Left lung (tissue), 10 donors: ENCODE measurements around the gene PTPN6. TPM values are rescaled to one million over a fixed set of nuclear protein-coding genes. Genes with fewer than 3 reads are reported as not detected.

Source experiments
- ATAC-seq: fragments of 200-7000 bp; cut with Tn5 transposase; one replicate; pipeline ENCODE4 v1.9.1; 2020; ENCODE audit warnings: moderate library complexity
- DNase-seq, 4 donors: peaks; one replicate each; pipeline ENCODE4 v3.0.0-alpha.2; 2013 to 2020
- H3K27ac ChIP-seq, 2 donors: fragments of 200-600 bp; sonication (generic) in 1 of 2; one replicate each; pipeline versions ENCODE4 v1.5.0 to v1.8.0; 2020 to 2021
- H3K27me3 ChIP-seq, 2 donors: fragments of 200-600 bp; sonication (generic) in 1 of 2; one replicate each; pipeline versions ENCODE4 v1.5.0 to v1.8.0; 2020 to 2021
- H3K36me3 ChIP-seq, 2 donors: fragments of 200-600 bp; sonication (generic) in 1 of 2; one replicate each; pipeline versions ENCODE4 v1.5.0 to v1.8.0; 2020 to 2021
- H3K4me1 ChIP-seq, 2 donors: fragments of 200-600 bp; one replicate each; pipeline ENCODE4 v1.8.0; 2021
- H3K4me3 ChIP-seq, 2 donors: fragments of 200-600 bp; sonication (generic) in 1 of 2; one replicate each; pipeline versions ENCODE4 v1.5.0 to v1.8.0; 2020 to 2021; ENCODE audit warnings: mild to moderate bottlenecking in 1 of 2
- H3K9me3 ChIP-seq, 2 donors: fragments of 200-600 bp; sonication (generic) in 1 of 2; one replicate each; pipeline versions ENCODE4 v1.5.0 to v1.8.0; 2020 to 2021
- intact Hi-C, 2 donors: fragments of 100-400 bp; cut with DNase I; formaldehyde crosslinking; loops; one replicate each; pipeline versions ENCODE4 v1.11.2 to v1.14.2; 2022
- polyA plus RNA-seq, 6 donors: library from polyadenylated mRNA; unstranded; fragments of 120-200 nt; gene quantifications; one replicate each; pipeline ENCODE4 v1.2.1, GENCODE V29; 2013; ENCODE audit not compliant: insufficient read length in 6 of 6
- total RNA-seq, 2 donors: library from RNA; stranded (reverse); fragmentation: NEBNext Ultra II Directional; extraction: Animal tissue kit (Norgen Biotek cat#: 25700); gene quantifications; one replicate each; pipeline ENCODE4 v1.2.1, GENCODE V29; 2021
- TF ChIP-seq, protein P1 (sequence below), 2 donors: fragments of 200-600 bp; sonication (generic) in 1 of 2; IDR thresholded peaks; one replicate each; pipeline versions ENCODE4 v1.5.0 to v1.8.0; 2021; ENCODE audit warnings: antibody characterized with exemption in 2 of 2
- donor health status: DM: no; HTN: yes; CAD: no.
- donor health status: DM: no; HTN: no; CAD: no.

PTPN6 gene
- total and polyA plus RNA-seq, 8 donors: 17.4 to 145 (median 19.6) TPM

DNA sequence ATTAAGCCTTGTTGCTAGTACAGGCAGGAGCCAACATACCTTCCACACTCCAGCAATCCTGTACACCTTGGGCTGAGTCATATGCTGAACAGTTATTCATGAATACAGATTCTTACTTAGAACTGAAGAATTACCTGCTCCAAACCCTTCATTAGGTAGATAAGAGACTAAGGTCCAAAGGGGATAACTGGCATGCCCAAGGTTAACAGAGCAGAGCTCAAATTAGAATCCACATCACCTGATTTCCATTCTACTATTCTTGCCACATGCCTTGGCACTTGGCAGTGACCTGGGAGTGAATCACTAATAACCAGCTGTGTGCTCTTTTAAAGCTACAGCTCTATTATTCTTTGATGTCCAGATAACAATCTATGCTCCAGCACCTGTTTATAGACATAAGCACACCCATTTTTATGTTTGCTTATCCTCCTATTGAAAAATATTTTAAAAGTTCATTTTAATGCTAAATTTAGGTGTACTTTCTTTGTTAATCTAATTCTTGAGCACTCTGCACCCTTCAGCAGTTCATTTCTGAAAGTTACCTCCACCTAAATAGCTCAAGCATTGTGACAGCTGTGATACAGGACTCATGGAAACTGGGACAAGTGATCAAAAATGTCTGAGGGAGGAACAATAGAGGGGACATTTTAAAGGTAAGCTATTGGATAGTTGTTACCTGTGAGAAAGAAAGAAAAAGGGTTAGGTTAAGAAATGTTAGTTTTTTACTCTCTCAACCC, 47.7 kb downstream of the PTPN6 start:
- peaks cover 2 to 22% of the 10 kb centered on the region in 2 donors for H3K4me1 ChIP-seq
- peak; percentile 82 for ATAC-seq
- no peak for DNase-seq
- H3K27ac ChIP-seq: peak overlapping the region in 1 of 2 donors; percentile 8
- intact Hi-C loops: no loop called here
- peaks cover 0 to 32% of the 10 kb centered on the region in 2 donors for H3K36me3 ChIP-seq
- no peaks in the 10 kb centered on the region for H3K9me3 ChIP-seq
- TF ChIP-seq, protein P1, sequence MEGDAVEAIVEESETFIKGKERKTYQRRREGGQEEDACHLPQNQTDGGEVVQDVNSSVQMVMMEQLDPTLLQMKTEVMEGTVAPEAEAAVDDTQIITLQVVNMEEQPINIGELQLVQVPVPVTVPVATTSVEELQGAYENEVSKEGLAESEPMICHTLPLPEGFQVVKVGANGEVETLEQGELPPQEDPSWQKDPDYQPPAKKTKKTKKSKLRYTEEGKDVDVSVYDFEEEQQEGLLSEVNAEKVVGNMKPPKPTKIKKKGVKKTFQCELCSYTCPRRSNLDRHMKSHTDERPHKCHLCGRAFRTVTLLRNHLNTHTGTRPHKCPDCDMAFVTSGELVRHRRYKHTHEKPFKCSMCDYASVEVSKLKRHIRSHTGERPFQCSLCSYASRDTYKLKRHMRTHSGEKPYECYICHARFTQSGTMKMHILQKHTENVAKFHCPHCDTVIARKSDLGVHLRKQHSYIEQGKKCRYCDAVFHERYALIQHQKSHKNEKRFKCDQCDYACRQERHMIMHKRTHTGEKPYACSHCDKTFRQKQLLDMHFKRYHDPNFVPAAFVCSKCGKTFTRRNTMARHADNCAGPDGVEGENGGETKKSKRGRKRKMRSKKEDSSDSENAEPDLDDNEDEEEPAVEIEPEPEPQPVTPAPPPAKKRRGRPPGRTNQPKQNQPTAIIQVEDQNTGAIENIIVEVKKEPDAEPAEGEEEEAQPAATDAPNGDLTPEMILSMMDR (IDR thresholded peaks at IDR 0.05): no peak
- H3K27me3 ChIP-seq: no peaks in the 10 kb centered on the region
- H3K4me3 ChIP-seq: no peak overlapping the region

DNA sequence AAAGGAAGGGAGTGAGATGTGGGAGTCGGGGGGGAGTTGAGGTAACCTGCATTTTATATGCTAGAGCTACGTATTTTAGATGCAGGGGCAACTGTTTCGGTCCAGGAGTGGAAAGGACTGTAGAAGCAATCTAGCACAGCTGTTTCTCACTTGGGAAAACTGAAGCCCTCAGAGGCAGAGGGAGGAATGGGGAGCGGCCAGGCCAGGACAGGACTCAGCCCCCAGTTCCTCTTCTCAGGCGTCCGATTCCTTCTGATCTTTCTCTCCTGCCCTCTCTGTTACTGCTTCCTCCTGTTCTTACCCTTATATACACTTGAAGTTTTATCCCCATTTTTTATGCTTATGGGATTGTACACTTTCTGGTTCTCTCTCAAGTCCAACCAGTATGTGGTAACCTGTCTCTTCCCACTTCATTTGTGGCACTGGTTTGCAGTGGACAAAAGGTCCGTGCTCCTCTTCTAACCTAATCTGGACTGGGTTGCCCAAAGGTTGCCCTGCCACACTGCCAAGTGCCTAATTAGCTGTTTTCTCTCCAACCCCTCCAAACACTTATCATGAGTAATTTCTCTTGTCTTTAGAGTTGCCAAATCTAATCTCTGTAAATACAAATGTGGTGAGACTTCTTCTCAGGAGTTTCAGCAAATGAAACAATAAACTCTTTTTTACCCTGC, 50.9 kb downstream of the PTPN6 start:
- Histone ChIP-seq H3K36me3 (peaks cover 0 to 23% of the 10 kb centered on the region in 2 donors), H3K4me1 (peaks cover 2 to 30% of the 10 kb centered on the region in 2 donors), H3K4me3 (no peak overlapping the region), H3K27ac (no peak overlapping the region), H3K9me3 (no peaks in the 10 kb centered on the region), H3K27me3 (no peaks in the 10 kb centered on the region)
- no peak for DNase-seq
- TF ChIP-seq, protein P1 (IDR thresholded peaks at IDR 0.05): no peak
- ATAC-seq: no peak
- intact Hi-C loops: no loop called here

DNA sequence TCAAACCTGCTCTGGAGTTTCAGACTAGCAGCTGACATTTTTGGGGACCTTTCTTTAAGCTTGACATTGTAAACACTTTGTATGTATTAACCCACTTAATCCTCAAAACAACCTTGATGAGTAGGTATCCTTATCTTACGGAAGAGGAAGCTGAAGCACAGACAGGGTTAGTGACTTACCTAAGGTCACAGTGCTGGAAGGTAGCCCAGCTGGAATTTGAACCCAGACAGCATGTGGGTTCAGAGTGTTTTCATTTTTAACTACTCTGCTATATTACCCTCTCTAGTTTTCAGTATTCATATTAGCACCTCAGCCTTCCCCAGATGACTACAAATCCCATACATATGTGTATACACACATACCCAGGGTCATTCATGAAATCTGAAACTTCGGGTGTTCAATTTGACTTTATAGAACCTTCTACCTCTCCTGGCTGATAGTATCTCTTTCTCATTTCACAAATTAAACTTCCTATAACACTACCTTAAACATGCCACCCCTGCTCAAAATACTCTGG, 53.2 kb downstream of the PTPN6 start:
- TF ChIP-seq, protein P1 (IDR thresholded peaks at IDR 0.05): no peak
- Histone ChIP-seq H3K36me3 (peaks cover 0 to 13% of the 10 kb centered on the region in 2 donors), H3K4me1 (peaks cover 2 to 50% of the 10 kb centered on the region in 2 donors), H3K4me3 (no peak overlapping the region), H3K27me3 (no peaks in the 10 kb centered on the region), H3K9me3 (no peaks in the 10 kb centered on the region), H3K27ac (peak overlapping the region in 1 of 2 donors; percentile 21)
- DNase-seq (no peak), ATAC-seq (no peak)
- intact Hi-C loops: no loop called here

DNA sequence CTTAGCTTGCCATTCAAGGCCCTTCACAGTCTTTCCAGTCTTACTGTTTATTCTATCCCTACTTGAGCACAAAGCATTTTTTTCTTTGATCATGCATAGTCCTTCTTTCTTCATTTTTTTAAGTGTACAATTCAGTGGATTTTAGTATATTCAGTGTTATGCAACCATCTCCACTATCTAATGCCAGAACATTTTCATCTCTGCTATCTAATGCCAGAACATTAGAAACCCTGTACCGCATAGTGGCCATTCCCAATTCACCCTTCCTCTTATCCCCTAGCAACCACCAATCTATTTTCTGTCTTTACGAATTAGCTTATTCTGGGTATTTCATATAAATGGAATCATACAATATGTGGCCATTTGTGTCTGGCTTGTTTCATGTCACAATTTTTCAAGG, 53.7 kb downstream of the PTPN6 start:
- intact Hi-C loops: no loop called here
- H3K4me1 ChIP-seq: peaks cover 0 to 50% of the 10 kb centered on the region in 2 donors
- no peak overlapping the region for H3K4me3 ChIP-seq
- no peaks in the 10 kb centered on the region for H3K27me3 ChIP-seq
- peak overlapping the region in 1 of 2 donors; percentile 21 for H3K27ac ChIP-seq
- ATAC-seq (no peak), DNase-seq (no peak)
- peaks cover 0 to 11% of the 10 kb centered on the region in 2 donors for H3K36me3 ChIP-seq
- no peaks in the 10 kb centered on the region for H3K9me3 ChIP-seq
- TF ChIP-seq, protein P1 (IDR thresholded peaks at IDR 0.05): no peak

DNA sequence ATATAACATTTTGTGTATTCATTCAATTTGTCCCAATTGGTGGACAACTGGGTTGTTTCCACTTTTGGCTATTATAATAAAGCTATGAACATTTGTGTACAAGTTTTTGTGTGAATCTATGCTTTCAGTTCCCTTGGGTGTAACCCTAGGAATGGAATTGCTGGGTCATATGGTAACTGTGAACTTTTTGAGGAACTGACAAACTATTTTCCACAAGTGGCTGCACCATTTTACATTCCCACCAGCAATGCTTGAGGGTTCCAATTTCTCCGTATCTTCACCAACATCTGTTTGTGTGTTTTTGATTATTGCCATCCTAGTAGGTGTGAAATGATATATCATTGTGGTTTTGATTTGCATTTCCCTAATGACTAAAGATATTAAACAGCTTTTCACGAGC, 54.2 kb downstream of the PTPN6 start:
- H3K9me3 ChIP-seq: no peaks in the 10 kb centered on the region
- H3K27me3 ChIP-seq: no peaks in the 10 kb centered on the region
- ATAC-seq (peak; percentile 26), DNase-seq (no peak)
- H3K27ac ChIP-seq: peak overlapping the region in 1 of 2 donors; percentile 21
- H3K36me3 ChIP-seq: peaks cover 0 to 6% of the 10 kb centered on the region in 2 donors
- H3K4me1 ChIP-seq: peaks cover 0 to 52% of the 10 kb centered on the region in 2 donors
- H3K4me3 ChIP-seq: no peak overlapping the region
- TF ChIP-seq, protein P1 (IDR thresholded peaks at IDR 0.05): no peak
- intact Hi-C loops: no loop called here
